Right lung (tissue), 5 donors: ENCODE measurements around the gene TASP1. TPM values are rescaled to one million over a fixed set of nuclear protein-coding genes. Genes with fewer than 3 reads are reported as not detected.
A peak's percentile ranks its signal among the peaks of the same experiment; 100 is the strongest.

Source experiments
- DNase-seq, 2 donors: peaks; one replicate each; pipeline ENCODE4 v3.0.0-alpha.2; 2013
- polyA plus RNA-seq, 5 donors: library from polyadenylated mRNA; unstranded; fragments of 120-200 nt; gene quantifications; one replicate each; pipeline versions ENCODE4 v1.2.1 to v1.2.3, GENCODE V29; 2013; ENCODE audit warnings: inconsistent platforms in 1 of 5, low replicate concordance in 1 of 5; ENCODE audit not compliant: insufficient read length in 5 of 5, insufficient read depth in 1 of 5

TASP1 gene
- polyA plus RNA-seq, 5 donors = 14.9 to 21.4 (median 19.5) TPM

DNA sequence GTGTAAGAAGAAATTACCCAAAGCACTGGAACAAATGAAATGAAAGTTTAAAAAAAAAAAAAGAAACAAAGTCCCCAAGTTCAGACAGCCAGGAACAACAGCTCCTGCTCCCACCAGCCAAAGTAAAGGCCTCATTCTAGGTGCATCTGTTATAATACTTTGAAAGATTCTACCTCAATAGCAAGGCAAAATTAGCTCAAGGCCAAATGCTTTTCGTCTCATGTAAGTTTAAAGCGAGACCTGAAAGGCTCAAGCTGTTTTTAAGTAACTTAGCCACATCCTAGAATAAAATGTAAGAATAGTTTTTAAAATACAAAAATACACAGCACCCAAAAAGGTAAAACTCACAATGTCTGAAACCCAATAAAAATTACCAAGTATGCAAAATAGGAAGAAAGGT is 64.7 kb downstream of the TASP1 start:
- DNase-seq = peak; percentile 27 to 30

DNA sequence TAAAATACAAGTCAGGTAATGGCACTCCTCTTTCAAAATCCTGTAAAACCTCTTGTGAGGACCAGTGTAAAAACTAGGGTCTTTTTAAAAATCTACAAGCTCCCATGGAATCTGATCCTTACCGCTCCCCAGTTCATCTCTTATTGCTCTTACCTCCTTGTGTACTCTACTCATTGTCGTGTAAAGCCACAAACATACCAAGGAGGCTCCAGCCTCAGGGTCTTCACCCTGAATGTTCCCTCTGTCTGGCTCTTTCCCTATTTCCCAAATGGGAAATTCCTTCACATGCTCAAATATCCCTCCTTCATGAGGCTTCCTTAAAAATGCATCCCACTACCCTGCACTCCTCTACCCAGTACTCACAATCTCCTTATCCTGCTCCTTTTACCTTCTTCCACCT is 67.1 kb downstream of the TASP1 start:
- DNase-seq = no peak

DNA sequence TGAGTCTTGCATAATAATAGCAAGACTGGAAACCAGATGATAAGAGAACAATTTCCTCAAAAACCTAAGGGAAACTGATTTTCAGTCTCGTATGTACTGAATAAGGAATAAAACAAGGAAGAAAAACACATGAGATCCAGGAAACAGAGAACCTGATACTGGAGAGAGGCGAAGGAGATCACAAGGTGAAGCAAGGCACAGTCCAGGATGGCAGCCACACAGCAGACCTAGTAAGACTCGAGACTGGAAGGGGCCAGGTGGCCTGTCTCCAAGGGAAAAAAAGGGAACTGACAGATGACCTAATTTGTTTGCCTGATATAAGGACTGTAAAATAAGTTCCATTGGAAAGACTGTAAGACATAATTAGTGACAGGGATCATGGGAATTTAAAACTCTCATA is 71.1 kb downstream of the TASP1 start:
- no peak for DNase-seq

DNA sequence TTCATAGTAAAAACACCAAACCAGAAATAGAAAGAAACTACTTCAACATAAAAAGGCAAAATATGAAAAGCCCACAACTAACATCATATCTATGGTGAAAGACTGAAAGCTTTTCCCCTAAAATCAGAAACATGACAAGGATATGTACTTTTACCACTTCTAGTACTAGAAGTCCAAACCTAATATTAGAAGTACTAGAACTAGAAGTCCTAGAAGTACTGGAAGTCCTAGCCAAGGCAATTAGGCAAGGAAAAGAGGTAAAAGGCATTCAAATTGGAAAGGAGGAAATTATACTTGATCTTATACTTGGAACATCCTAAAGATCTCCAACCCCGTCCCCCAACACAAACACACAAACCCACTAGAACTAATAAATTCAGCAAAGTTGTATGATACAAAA is 74.9 kb downstream of the TASP1 start:
- DNase-seq = no peak

DNA sequence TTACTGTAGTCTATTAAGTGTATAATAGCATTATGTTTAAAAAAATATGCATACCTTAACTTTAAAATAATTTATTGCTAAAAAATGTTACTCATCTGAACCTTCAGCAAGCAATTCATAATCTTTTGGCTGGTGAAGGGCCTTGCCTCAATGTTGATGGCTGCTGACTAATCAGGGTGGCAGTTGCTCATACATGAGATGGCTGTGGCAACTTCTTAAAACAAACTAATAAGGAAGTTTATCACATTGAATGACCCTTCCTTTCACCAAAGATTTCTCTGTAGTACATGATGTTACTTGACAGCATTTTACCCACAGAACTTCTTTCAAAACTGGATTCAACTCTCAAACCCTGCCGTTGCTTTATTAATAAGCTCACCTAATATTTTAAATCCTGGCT is 84.0 kb downstream of the TASP1 start:
- DNase-seq = no peak

DNA sequence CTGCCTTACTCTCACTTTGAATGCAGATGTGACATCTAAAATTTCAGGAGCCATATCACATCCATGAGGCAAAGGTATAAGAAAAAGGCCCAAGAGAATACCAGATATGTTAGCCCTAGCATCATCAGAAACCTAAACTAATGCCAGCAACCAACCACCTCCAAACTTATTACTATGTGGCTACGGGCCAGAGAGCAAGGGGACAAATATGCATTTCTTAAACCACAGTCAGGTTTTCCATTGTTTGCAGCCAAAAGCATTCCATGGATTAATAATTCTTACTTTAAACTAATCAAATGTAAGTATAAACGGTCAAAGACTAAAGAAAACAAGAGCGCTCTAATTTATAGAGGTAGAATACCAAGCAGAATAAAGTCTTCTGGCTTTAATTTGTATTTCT is 84.7 kb downstream of the TASP1 start:
- DNase-seq = no peak

DNA sequence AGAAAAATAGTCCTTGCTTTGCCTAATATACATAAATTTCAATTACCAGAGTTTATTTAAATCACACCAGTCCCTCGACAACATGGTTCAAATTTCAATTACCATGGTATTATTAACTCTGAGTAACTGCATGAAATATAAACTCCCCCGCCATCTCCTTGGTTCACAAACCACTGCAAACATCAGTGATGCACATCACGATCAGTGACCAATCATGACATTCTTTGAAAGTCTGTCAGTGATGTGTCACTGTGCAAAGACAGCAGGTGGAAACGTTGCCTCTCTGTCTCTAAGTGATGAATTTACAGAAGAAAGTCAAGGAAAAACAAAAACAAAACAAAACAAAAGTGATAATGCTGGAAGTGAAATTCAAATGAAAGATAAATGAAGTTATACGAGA is 86.7 kb downstream of the TASP1 start:
- no peak for DNase-seq

DNA sequence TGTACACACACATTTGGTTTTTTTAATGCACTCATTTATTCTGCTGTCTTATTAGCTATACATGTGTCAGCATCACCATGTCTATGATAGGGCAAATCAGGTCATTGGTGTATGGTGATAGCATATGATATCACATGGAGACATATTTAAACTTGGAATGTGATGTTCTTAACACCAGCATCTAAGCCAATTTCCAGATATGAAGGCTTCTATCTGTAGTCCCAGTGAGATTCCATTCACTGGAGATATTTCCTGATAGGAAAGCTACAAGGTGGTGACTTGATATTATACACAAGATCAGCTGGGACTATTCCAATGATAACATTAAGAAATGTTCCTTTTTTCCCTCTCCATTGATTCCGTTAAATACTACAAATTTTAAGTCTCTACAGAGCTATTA is 89.3 kb downstream of the TASP1 start:
- DNase-seq = no peak

DNA sequence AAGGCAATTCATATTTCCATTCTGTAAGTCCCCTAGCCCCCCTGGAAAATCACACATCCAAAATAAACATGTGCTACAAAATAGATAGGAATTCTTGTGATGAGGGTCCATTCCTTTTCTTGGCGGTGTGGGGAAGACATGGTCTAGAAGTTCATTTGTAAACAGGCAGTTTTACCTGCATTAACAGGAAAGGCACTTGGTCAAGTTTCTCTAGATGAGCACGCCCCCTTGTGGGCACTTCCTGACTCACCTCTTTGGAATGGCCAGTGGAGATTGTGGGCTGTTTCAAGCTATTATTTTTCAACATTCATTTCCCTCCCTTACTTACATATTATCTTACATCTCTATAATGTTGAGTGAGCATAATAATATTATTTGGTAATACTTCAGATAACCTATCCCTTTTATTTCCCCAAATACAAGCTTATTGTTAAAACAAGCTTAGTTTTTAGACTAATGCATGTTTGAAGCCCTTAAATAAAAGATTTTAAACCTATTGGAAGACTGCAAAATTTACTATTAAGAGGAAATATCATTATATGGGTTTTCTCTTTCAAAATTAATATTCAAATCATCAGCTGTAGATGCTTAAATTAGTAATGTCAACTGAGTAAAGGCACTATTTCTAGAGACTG is 92.1 kb downstream of the TASP1 start:
- DNase-seq = peak; percentile 38 to 59

DNA sequence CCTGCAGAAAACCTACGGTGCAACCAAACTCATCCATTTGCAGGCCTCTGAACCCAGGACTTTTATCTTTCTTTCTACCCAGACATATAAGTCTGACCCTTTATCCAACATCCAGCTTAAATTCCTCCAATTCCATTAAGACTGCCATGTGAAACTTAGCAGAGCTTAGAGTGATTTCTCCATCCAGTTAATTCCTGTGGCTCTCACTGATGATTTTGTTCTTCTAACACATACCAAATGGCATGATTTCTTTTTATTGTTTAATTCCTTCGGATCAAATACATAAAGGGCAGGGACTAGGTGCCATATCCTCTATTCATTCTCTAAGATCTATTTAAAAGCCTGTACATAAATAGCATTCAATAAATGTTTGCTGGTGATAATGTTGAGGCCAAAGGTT is 92.9 kb downstream of the TASP1 start:
- no peak for DNase-seq

DNA sequence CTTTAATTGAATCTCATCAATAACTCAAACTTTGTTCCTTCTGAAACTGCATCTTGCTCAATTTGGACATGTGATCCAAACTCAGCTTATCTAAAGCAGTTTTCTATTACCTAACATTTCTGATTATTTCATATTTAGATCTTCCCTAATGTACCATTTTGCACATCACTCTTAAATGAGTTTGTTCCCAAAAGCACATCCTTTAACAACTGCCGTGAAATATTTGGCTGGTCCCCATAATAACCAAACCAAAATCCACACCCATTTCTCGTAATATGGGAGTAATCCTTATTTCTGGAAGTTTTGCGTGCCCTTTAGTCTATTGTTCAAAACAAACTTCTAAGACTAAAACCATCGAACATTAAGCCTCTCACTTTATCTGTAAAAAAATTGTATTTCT is 94.9 kb downstream of the TASP1 start:
- DNase-seq = no peak

DNA sequence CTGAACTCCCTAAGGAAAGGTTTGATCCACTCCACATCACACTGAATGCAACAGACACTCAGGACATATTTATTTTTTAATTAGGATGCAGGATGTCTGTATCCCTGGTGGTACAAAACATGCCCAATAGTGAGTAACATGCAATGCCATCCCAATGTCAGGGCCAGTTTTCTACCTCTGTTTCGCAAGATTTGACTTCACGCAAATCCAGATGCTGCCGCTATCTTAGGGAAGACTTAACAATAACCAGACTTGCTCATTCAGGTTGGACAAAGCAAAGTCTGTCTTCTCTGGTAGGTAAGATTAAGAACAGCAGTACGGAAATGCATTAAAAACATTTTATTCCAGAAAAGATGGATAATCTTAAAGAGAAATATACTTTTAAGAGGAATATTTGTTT is 103.1 kb downstream of the TASP1 start:
- no peak for DNase-seq

DNA sequence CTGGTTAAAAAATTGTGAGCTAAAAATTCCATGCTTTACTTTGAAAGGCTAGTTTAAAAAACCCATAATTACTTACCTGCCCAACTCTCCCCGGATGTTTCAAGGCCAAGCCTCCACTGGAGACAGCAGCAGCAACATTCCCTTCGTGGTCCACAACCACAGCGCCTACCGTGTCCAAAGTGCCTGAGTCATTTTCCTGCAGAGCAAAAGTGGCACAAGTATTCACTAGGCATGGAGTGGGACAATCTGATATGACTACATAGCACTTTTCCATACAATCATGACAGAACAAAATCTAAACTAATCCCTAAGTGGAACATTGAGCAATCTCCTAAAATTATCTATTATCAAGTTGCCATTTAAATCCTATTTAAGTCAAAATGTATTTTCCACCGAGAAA is 104.8 kb downstream of the TASP1 start:
- no peak for DNase-seq

DNA sequence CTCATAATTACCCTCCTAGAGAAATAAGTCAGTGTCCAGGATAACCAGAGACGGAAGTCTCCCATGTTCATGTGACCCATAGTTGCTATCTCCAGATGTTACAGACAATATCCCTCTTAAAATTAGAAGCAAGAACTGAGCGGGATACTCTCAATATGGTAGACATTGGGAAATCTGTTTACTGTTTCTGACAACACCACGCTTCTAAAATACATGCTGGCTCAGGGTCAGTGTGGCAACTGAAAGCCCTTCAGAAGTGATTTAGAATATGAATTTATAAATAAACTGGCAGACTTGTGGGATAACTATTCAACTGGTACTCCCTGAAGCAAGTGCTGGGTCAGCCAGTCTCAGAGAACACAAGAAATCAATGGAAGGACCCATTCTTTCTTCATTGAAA is 108.6 kb downstream of the TASP1 start:
- DNase-seq = peak in 1 of 2 donors; percentile 15

DNA sequence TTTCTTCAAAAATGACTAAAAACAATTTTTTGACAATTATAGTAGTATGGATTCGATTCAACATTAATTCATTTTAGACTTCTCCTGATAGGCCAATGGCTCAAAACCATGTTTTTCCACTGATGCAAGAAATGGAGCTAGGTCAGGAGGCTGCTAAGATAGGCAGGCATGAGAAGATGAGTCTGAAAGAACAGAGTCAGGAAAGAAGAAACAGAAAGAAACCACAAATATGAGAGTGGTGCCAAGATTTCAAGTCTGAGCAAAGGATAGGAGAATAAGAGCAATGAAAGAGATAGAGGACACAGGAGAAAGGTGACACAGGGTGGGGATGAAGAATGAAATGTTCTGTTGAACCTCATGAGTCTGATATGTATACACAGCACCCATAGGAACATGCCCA is 112.2 kb downstream of the TASP1 start:
- no peak for DNase-seq

DNA sequence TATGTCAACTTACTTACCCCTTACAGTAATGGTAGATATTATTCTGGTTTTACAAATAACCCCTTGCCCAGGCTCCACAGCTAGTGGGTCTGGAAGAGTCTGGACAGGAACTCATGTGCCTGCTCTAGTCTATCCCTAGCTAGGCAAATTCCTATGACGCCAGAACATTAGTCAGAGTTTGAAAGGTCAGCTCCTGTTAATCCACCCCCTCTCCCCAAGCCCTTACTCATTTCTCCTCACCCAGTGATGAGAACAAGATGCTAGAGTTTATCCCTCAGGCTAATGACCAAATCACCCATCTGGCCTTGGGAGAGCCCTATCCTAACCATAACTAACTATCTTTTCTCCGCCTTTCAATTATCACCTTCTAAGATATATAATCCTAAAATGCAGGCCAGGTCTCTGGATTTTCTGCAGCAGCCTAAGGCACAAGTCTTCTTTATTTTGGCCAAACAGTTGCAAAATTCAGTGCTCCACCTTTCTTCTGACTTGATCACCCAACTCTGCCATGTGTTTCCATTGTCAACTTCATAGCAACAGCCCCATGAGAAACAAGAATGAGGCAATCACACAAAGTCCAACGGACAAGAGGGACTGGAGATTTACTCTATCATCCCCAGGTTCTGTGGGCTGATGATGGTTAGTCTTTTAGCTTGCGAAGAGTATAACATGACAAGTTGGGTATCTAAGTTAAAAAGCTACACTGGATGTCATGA is 113.3 kb downstream of the TASP1 start:
- DNase-seq = no peak

DNA sequence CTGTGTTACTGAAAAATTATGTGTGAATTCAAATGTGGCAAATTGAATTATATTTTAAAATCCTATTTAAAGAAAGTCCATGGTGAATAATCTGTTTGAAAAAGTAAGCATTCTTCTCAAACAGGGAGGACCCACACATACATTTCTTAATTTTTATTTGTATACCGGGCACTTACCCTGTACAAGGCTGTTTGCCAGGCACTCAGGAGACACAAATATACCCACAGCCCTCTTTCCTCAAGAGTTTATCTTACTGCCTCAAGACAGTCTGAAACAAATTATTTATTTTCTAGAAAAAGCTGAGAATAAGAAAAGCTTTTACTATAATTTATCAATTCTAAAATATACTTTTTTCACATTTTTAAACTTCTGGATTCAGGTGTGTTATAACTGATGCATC is 114.4 kb downstream of the TASP1 start:
- no peak for DNase-seq

DNA sequence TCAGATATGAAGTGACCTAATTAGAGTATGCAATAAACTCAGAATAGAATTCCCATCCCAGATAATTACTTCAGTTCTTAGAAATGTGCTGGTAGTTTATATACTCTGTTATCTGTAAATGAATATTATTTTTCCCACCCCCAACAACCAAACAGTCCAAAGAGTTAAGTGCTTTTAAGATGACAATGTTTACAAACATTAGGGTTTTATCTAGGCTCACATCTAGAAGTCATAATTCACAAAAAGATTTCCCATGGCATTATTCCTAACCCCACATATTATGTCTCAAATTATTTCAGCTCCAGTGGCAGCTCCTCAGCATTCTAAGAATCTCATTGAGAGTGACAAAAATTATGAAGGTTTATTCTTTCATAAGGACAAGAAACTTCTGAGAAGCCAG is 120.9 kb downstream of the TASP1 start:
- peak in 1 of 2 donors; percentile 5 for DNase-seq

DNA sequence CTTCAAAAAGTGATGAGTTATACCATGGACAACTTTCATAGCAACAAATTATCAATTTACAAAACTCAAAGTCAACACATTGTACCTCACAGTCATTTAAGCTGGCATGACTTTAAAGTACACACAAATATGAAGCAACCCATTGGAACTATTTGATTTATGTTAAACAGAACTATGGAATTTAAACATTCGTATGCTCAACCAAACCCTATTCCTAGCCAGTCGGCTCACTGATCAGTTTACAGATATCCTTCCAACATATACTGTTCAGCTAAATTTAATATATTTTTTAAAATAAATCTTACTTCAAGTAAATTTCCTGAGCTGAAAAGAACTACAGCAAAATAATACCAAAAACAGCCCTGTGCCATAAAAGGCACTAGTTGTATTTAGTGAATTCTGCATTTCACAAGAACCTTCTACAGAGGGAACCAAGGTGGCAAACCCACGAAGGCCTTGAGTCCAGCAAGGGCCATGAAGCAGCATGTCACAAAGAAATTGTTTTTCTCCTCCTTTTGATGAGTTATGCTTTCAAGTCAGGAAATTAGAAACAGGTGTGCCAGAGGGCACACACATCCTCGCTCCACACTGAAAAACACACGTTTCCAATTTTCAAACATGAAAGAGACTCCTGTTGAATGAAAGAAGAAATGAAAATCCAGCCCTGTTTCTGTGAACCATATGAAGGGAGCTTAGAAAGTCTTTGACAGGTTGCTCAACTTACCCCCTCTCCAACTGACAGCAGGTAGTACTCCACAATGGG is 122.8 kb downstream of the TASP1 start:
- DNase-seq = no peak

DNA sequence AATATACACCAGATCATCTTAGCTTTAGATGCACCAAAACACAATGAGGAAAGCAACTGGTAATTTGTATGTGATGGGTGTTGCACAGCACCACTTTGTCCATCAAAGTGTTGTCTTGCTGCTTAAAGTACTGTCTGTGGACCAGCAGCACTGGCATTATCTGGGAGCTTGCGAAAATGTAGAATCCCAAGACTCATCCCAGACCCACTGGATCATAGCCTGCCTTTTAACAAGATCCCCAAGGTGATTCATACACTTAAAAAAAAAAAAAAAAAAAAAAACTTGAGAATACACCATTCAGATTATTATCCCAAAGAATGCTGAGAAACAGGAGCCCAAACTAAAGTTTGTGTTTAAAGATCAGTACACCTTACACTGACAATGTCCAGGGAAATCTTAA is 123.4 kb downstream of the TASP1 start:
- DNase-seq = no peak

DNA sequence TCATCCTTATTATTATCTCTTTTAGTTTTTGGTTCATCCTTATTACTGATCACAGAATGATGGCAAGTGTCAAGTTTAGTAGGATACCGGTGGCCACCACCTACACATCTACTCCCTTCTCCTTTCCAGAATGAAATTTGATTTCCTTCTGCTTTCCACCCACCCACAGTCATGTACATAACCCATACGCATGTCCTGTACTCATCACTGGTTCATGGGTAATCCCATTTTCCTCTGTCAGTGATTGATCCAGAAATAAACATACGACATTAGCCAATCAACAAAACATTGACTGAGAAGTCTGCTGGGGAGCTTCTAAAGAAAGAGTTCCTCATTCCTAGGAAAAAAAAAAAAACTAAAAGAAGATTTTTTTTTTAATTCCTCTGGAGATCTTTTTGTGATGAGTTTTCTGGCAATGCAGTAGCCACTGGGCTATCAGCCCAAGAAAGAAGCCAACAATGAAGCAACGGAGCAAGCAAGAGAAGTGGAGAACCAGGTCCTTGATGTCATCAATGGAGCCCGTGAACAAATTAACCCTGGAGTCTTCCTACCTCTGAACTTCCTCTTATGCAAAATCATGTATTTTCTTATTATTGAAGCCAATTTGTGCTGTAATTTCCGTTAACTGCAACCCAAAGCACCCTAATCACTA is 127.8 kb downstream of the TASP1 start:
- no peak for DNase-seq

DNA sequence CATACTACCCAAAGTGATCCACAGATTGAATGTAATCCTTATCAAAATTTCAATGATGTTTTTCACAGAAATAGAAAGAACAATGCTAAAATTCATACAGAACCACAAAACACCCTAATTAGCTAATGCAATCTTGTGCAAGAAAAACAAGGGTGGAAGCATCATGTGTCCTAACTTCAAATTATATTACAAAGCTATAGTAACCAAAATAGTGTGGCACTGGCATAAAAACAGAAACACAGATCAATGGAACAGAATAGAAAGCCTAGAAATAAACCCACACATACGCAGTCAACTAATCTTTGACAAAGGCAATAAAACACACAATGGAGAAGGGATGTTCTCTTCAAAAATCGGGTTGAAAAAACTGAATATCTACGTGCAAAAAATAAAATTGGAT is 131.1 kb downstream of the TASP1 start:
- DNase-seq = no peak

DNA sequence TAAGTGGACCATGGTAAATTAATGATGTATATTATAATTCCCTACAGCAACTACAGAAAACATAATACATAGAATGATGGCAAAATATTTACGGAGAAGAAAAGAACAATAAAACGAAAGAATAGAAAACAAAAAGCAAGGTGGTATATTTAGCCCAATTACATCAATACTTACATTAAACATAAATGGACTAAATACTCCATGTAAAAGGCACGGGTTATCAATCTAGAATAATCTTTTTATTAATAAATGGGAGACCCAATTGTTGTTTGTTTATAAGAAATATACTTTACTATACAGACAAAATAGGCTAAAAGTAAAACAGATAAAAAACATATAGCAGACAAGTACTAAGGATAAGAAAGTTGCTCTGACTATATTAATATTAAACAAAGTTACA is 137.2 kb downstream of the TASP1 start:
- no peak for DNase-seq
